Loucy (cell line): ENCODE data around the gene PRSS50.

Experiments
- H2AFZ ChIP-seq: fragments of 200-600 bp; sonication (generic); 2 replicates; pipeline ENCODE4 v1.6.0; 2016; ENCODE audit warnings: antibody characterized with exemption, mild to moderate bottlenecking, low read length, moderate library complexity
- H3F3A ChIP-seq: fragments of 200-600 bp; 2 replicates; pipeline ENCODE4 v1.6.0; 2016; ENCODE audit warnings: antibody characterized with exemption, low read depth, mild to moderate bottlenecking
- H3K27me3 ChIP-seq: fragments of 200-600 bp; sonication (generic); 2 replicates; pipeline ENCODE4 v1.6.1; 2014; ENCODE audit warnings: low read length, mild to moderate bottlenecking; ENCODE audit not compliant: insufficient read depth, poor library complexity, severe bottlenecking
- H3K36me3 ChIP-seq: fragments of 200-600 bp; sonication (generic); 2 replicates; pipeline ENCODE4 v1.6.1; 2016; ENCODE audit warnings: low read length; ENCODE audit not compliant: insufficient read depth
- H3K4me1 ChIP-seq: fragments of 200-600 bp; sonication (generic); 2 replicates; pipeline ENCODE4 v1.5.1; 2014; ENCODE audit warnings: low read length, mild to moderate bottlenecking; ENCODE audit not compliant: insufficient read depth, poor library complexity, severe bottlenecking
- H3K4me2 ChIP-seq: fragments of 200-600 bp; sonication (generic); 2 replicates; pipeline ENCODE4 v1.6.0; 2014; ENCODE audit warnings: antibody characterized with exemption, low read length, low read depth, mild to moderate bottlenecking; ENCODE audit not compliant: poor library complexity, severe bottlenecking
- H3K4me3 ChIP-seq: fragments of 200-600 bp; sonication (generic); 2 replicates; pipeline ENCODE4 v1.5.1; 2014; ENCODE audit warnings: low read length, mild to moderate bottlenecking, mixed read lengths; ENCODE audit not compliant: poor library complexity, severe bottlenecking
- H3K79me2 ChIP-seq: fragments of 200-600 bp; sonication (generic); 2 replicates; pipeline ENCODE4 v1.6.1; 2014; ENCODE audit warnings: low read length; ENCODE audit not compliant: insufficient read depth
- H3K9ac ChIP-seq: fragments of 200-600 bp; sonication (generic); 2 replicates; pipeline ENCODE4 v1.6.0; 2014; ENCODE audit warnings: mild to moderate bottlenecking, low read depth, low read length, moderate library complexity; ENCODE audit not compliant: poor library complexity, severe bottlenecking
- H3K9me2 ChIP-seq: fragments of 200-600 bp; sonication (generic); replicated peaks from 2 replicates; pipeline ENCODE4 v1.6.1; 2016; ENCODE audit warnings: low read depth, low read length, mixed read lengths
- H3K9me3 ChIP-seq: fragments of 200-600 bp; sonication (generic); 2 replicates; pipeline ENCODE4 v1.6.1; 2014; ENCODE audit warnings: mild to moderate bottlenecking, antibody characterized with exemption, low read length, low read depth; ENCODE audit not compliant: insufficient read depth
- H4K20me1 ChIP-seq: fragments of 200-600 bp; sonication (generic); 2 replicates; pipeline ENCODE4 v1.6.0; 2014; ENCODE audit warnings: antibody characterized with exemption, low read length, mild to moderate bottlenecking; ENCODE audit not compliant: insufficient read depth, poor library complexity, severe bottlenecking
- CTCF ChIP-seq: fragments of 200-600 bp; sonication (generic); conservative IDR thresholded peaks from 2 replicates; pipeline ENCODE4 v1.5.1; 2014; ENCODE audit warnings: mild to moderate bottlenecking, antibody characterized with exemption, low read length
- EZH2phosphoT487 ChIP-seq: fragments of 200-600 bp; IDR thresholded peaks from 2 replicates; pipeline ENCODE4 v1.6.1; 2018; ENCODE audit warnings: antibody characterized with exemption, mild to moderate bottlenecking, moderate library complexity, borderline replicate concordance

Gene PRSS50

GRCh38 chr3:46721009-46721408, 3.3 kb upstream of the PRSS50 start:
- no peaks in the 10 kb centered on the region for H3K9me3 ChIP-seq
- H3K9ac ChIP-seq: no peak overlapping the region
- H3K9me2 ChIP-seq: no peaks in the 10 kb centered on the region
- no peak overlapping the region for H3K4me2 ChIP-seq
- TF ChIP-seq CTCF (no peak), EZH2phosphoT487 (no peak)
- no peak overlapping the region for H3K4me3 ChIP-seq
- H3K36me3 ChIP-seq: no peaks in the 10 kb centered on the region
- no peak overlapping the region for H2AFZ ChIP-seq
- no peaks in the 10 kb centered on the region for H3K79me2 ChIP-seq
- no peaks in the 10 kb centered on the region for H3F3A ChIP-seq
- no peaks in the 10 kb centered on the region for H3K4me1 ChIP-seq
- no peaks in the 10 kb centered on the region for H4K20me1 ChIP-seq
- no peaks in the 10 kb centered on the region for H3K27me3 ChIP-seq

- no peak for TF ChIP-seq CTCF
- TF ChIP-seq EZH2phosphoT487: no peak
- H3K36me3 ChIP-seq: no peaks in the 10 kb centered on the region
- H3K79me2 ChIP-seq: no peaks in the 10 kb centered on the region
- H2AFZ ChIP-seq: no peak overlapping the region
- H3K4me1 ChIP-seq: no peaks in the 10 kb centered on the region
- H3K9me2 ChIP-seq: no peaks in the 10 kb centered on the region
- no peaks in the 10 kb centered on the region for H3K27me3 ChIP-seq
- H3K4me3 ChIP-seq: no peak overlapping the region
- no peaks in the 10 kb centered on the region for H3F3A ChIP-seq
- H3K4me2 ChIP-seq: no peak overlapping the region
- no peaks in the 10 kb centered on the region for H3K9me3 ChIP-seq
- H4K20me1 ChIP-seq: no peaks in the 10 kb centered on the region
- H3K9ac ChIP-seq: no peak overlapping the region
Measured at GRCh38 chr3:46719735-46720271, 2.1 kb upstream of the PRSS50 start.

- no peaks in the 10 kb centered on the region for H3K9me2 ChIP-seq
- H3K4me3 ChIP-seq: no peak overlapping the region
- H3K36me3 ChIP-seq: no peaks in the 10 kb centered on the region
- TF ChIP-seq EZH2phosphoT487 (no peak), CTCF (no peak)
- H3F3A ChIP-seq: no peaks in the 10 kb centered on the region
- no peaks in the 10 kb centered on the region for H3K79me2 ChIP-seq
- H4K20me1 ChIP-seq: no peaks in the 10 kb centered on the region
- no peaks in the 10 kb centered on the region for H3K27me3 ChIP-seq
- no peaks in the 10 kb centered on the region for H3K9me3 ChIP-seq
- H3K4me1 ChIP-seq: no peaks in the 10 kb centered on the region
- H3K4me2 ChIP-seq: no peak overlapping the region
- no peak overlapping the region for H3K9ac ChIP-seq
- no peak overlapping the region for H2AFZ ChIP-seq
Measured at GRCh38 chr3:46719044-46719565, 1.4 kb upstream of the PRSS50 start.
